Left ventricle myocardium inferior (tissue), 1 donor: ENCODE measurements around the gene SEMA4B. TPM values are rescaled to one million over a fixed set of nuclear protein-coding genes. Genes with fewer than 3 reads are reported as not detected.
"Not testable (repeated sequence)": the region's sequence is repeated elsewhere in the genome, so short reads cannot be mapped to it uniquely, and the experiment has no call there.

Experiments used
- DNase-seq: peaks from one replicate; pipeline ENCODE4 v3.0.0-alpha.2; 2020
- H3K27ac ChIP-seq: fragments of 200-600 bp; replicated peaks from 2 replicates; pipeline ENCODE4 v1.8.0; 2021
- H3K27me3 ChIP-seq: fragments of 200-600 bp; 2 replicates; pipeline ENCODE4 v1.8.0; 2021; ENCODE audit warnings: low read depth
- H3K36me3 ChIP-seq: fragments of 200-600 bp; 2 replicates; pipeline ENCODE4 v1.8.0; 2021
- H3K4me1 ChIP-seq: fragments of 200-600 bp; 2 replicates; pipeline ENCODE4 v1.8.0; 2021
- H3K4me3 ChIP-seq: fragments of 200-600 bp; 2 replicates; pipeline ENCODE4 v1.8.0; 2021; ENCODE audit warnings: mild to moderate bottlenecking, moderate library complexity
- H3K9me3 ChIP-seq: fragments of 200-600 bp; replicated peaks from 2 replicates; pipeline ENCODE4 v1.8.0; 2021
- intact Hi-C: fragments of 100-400 bp; cut with micrococcal nuclease; formaldehyde crosslinking; loops from one replicate; pipeline ENCODE4 v1.11.0; 2022
- total RNA-seq: library from RNA; stranded (reverse); fragmentation: NEBNext Ultra II Directional; extraction: Animal tissue kit (Norgen Biotek cat#: 25700); gene quantifications from one replicate; pipeline ENCODE4 v1.2.1, GENCODE V29; 2021
- TF ChIP-seq, protein P1 (sequence below): fragments of 200-600 bp; IDR thresholded peaks from 2 replicates; pipeline ENCODE4 v1.8.0; 2021; ENCODE audit warnings: antibody characterized with exemption, mild to moderate bottlenecking, borderline replicate concordance
- donor health status: DM: no; HTN: yes; CAD: no; lungs with severe emphysema.

SEMA4B gene
- total RNA-seq, 1 donor from 2014 or later = 22.7 TPM

DNA sequence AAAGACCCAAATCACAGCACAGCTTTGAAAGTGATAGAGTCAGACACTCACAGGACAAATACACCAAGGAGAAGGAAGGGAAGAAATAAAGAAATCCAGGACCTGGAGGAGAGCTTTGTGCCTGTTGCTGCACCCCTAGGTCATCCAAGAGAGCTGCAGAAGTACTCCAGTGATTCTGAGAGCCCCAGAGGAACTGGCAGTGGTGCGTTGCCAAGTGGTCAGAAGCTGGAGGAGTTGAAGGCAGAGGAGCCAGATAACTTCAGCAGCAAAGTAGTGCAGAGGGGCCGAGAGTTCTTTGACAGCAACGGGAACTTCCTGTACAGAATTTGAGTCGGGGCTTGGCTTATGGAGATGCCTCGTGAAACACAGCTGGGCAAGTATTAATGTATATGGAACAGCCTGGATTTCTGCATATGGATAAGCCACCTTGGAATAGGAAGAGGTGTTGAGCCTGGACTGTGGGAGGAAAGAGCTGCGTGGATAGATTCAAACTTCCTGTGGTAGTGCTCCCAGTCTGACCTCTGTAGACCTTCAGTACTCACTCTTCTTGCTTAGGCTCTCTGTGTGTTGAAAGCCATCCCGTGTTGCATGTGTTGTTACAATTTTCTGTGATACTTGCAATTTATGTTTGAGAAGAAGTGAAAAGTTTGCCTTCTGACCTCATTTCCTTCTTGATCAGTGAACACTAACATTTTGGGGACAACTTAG is 70.5 kb downstream of the SEMA4B start:
- Histone ChIP-seq H3K4me1 (peaks cover 69% of the 10 kb centered on the region), H3K36me3 (peaks cover 65% of the 10 kb centered on the region), H3K27ac (peak overlapping the region; percentile 58), H3K4me3 (no peak overlapping the region), H3K27me3 (no peaks in the 10 kb centered on the region), H3K9me3 (no peaks in the 10 kb centered on the region)
- TF ChIP-seq, protein P1, sequence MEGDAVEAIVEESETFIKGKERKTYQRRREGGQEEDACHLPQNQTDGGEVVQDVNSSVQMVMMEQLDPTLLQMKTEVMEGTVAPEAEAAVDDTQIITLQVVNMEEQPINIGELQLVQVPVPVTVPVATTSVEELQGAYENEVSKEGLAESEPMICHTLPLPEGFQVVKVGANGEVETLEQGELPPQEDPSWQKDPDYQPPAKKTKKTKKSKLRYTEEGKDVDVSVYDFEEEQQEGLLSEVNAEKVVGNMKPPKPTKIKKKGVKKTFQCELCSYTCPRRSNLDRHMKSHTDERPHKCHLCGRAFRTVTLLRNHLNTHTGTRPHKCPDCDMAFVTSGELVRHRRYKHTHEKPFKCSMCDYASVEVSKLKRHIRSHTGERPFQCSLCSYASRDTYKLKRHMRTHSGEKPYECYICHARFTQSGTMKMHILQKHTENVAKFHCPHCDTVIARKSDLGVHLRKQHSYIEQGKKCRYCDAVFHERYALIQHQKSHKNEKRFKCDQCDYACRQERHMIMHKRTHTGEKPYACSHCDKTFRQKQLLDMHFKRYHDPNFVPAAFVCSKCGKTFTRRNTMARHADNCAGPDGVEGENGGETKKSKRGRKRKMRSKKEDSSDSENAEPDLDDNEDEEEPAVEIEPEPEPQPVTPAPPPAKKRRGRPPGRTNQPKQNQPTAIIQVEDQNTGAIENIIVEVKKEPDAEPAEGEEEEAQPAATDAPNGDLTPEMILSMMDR = no peak
- DNase-seq = no peak
- intact Hi-C loops = no loop called here

DNA sequence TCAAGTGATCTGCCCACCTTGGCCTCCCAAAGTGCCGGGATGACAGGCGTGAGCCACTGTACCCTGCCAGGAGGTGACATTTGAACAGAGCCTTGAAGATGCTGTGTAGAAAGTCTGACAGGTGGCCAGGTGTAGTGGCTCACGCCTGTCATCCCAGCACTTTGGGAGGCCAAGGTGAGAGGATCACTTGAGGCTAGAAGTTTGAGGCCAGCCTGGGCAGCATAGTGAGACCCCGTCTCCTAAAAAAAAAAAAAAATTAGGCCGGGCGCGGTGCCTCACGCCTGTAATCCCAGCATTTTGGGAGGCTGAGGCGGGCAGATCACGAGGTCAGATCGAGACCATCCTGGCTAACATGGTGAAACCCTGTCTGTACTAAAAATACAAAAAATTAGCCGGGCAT is 77.3 kb downstream of the SEMA4B start:
- intact Hi-C loops, H3K9me3 ChIP-seq, H3K27me3 ChIP-seq, DNase-seq, H3K27ac ChIP-seq, H3K4me3 ChIP-seq, H3K4me1 ChIP-seq: not testable (repeated sequence)
- peaks cover 17% of the 10 kb centered on the region for H3K36me3 ChIP-seq

Other genes with a start within 250 kb of the SEMA4B start
- 5.5 TPM for gene ZNF710, start 200.0 kb upstream of the SEMA4B start, total RNA-seq
- gene IDH2, start 98.9 kb upstream of the SEMA4B start, total RNA-seq = 933 TPM
- gene CIB1, start 32.6 kb downstream of the SEMA4B start, total RNA-seq = 69.6 TPM
- 15.5 TPM for gene GDPGP1, start 32.9 kb downstream of the SEMA4B start, total RNA-seq
- gene TTLL13, start 48.2 kb downstream of the SEMA4B start, total RNA-seq = 0.19 TPM
- gene NGRN, start 64.3 kb downstream of the SEMA4B start, total RNA-seq = 120 TPM
- 4.7 TPM for gene ZNF774, start 151.0 kb downstream of the SEMA4B start, total RNA-seq
- 39.2 TPM for gene IQGAP1, start 186.9 kb downstream of the SEMA4B start, total RNA-seq